Measurements from ENCODE around the gene NME5.

NME5 gene

GRCh38 chr5:138138949-138139780 is at the start of gene NME5:
NME5 (minus strand) TSS chr5:138139428; CDS start chr5:138138780, 648 bp downstream.
- no peaks in the 10 kb centered on the region for H3K9me3 ChIP-seq (ENCODE audit: severe bottlenecking)
- no peak within 1 kb of the TSS for H3K27ac ChIP-seq (ENCODE audit: poor library complexity, severe bottlenecking)
- H3K4me3 ChIP-seq (ENCODE audit: severe bottlenecking): no peak within 1 kb of the TSS
- no peak for TF ChIP-seq CTCF (IDR thresholded peaks at IDR 0.05; ENCODE audit: poor library complexity, severe bottlenecking)
- H3K4me1 ChIP-seq (ENCODE audit: insufficient read depth, poor library complexity, severe bottlenecking): peaks cover 5% of the 10 kb centered on the region
- no peaks in the 10 kb centered on the region for H3K36me3 ChIP-seq (ENCODE audit: low read depth)
- H3K27me3 ChIP-seq (ENCODE audit: insufficient read depth, poor library complexity, severe bottlenecking): no peaks in the 10 kb centered on the region
- DNase-seq (ENCODE audit: low spot score): no peak
- no peak for ATAC-seq (ENCODE audit: low read depth)

- Histone ChIP-seq H3K27ac (ENCODE audit: poor library complexity, severe bottlenecking) (no peak overlapping the region), H3K4me1 (ENCODE audit: insufficient read depth, poor library complexity, severe bottlenecking) (no peaks in the 10 kb centered on the region), H3K9me3 (ENCODE audit: severe bottlenecking) (no peaks in the 10 kb centered on the region), H3K36me3 (ENCODE audit: low read depth) (peaks cover 95% of the 10 kb centered on the region), H3K27me3 (ENCODE audit: insufficient read depth, poor library complexity, severe bottlenecking) (no peaks in the 10 kb centered on the region), H3K4me3 (ENCODE audit: severe bottlenecking) (no peak overlapping the region)
- TF ChIP-seq CTCF (IDR thresholded peaks at IDR 0.05; ENCODE audit: poor library complexity, severe bottlenecking): no peak
- ATAC-seq (ENCODE audit: low read depth): no peak
- DNase-seq (ENCODE audit: low spot score): no peak
These were observed 49.4 kb upstream of the NME5 start for GRCh38 chr5:138188626-138189025.

- ATAC-seq (ENCODE audit: low read depth): no peak
These were observed 46.8 kb upstream of the NME5 start for GRCh38 chr5:138186002-138186447.

GRCh38 chr5:138182808-138183207 is 43.6 kb upstream of the NME5 start:
- TF ChIP-seq CTCF (IDR thresholded peaks at IDR 0.05; ENCODE audit: poor library complexity, severe bottlenecking): no peak
- Histone ChIP-seq H3K27ac (ENCODE audit: poor library complexity, severe bottlenecking) (no peak overlapping the region), H3K36me3 (ENCODE audit: low read depth) (peaks cover 75% of the 10 kb centered on the region), H3K27me3 (ENCODE audit: insufficient read depth, poor library complexity, severe bottlenecking) (no peaks in the 10 kb centered on the region), H3K4me1 (ENCODE audit: insufficient read depth, poor library complexity, severe bottlenecking) (no peaks in the 10 kb centered on the region), H3K4me3 (ENCODE audit: severe bottlenecking) (no peak overlapping the region), H3K9me3 (ENCODE audit: severe bottlenecking) (no peaks in the 10 kb centered on the region)
- no peak for ATAC-seq (ENCODE audit: low read depth)
- no peak for DNase-seq (ENCODE audit: low spot score)

More at GRCh38 chr5:138186002-138186447, 46.8 kb upstream of the NME5 start:
- H3K4me1 ChIP-seq (ENCODE audit: insufficient read depth, poor library complexity, severe bottlenecking): no peaks in the 10 kb centered on the region
- no peak for TF ChIP-seq CTCF (IDR thresholded peaks at IDR 0.05; ENCODE audit: poor library complexity, severe bottlenecking)
- H3K4me3 ChIP-seq (ENCODE audit: severe bottlenecking): no peak overlapping the region
- H3K27me3 ChIP-seq (ENCODE audit: insufficient read depth, poor library complexity, severe bottlenecking): no peaks in the 10 kb centered on the region
- no peaks in the 10 kb centered on the region for H3K9me3 ChIP-seq (ENCODE audit: severe bottlenecking)
- DNase-seq (ENCODE audit: low spot score): no peak
- H3K36me3 ChIP-seq (ENCODE audit: low read depth): peaks cover 95% of the 10 kb centered on the region
- H3K27ac ChIP-seq (ENCODE audit: poor library complexity, severe bottlenecking): no peak overlapping the region

- H3K27me3 ChIP-seq (ENCODE audit: insufficient read depth, poor library complexity, severe bottlenecking): no peaks in the 10 kb centered on the region
- H3K9me3 ChIP-seq (ENCODE audit: severe bottlenecking): no peaks in the 10 kb centered on the region
- H3K4me3 ChIP-seq (ENCODE audit: severe bottlenecking): no peak overlapping the region
- no peaks in the 10 kb centered on the region for H3K4me1 ChIP-seq (ENCODE audit: insufficient read depth, poor library complexity, severe bottlenecking)
- H3K36me3 ChIP-seq (ENCODE audit: low read depth): peaks cover 70% of the 10 kb centered on the region
- ATAC-seq (ENCODE audit: low read depth): no peak
- H3K27ac ChIP-seq (ENCODE audit: poor library complexity, severe bottlenecking): no peak overlapping the region
- TF ChIP-seq CTCF (IDR thresholded peaks at IDR 0.05; ENCODE audit: poor library complexity, severe bottlenecking): no peak
- DNase-seq (ENCODE audit: low spot score): no peak
These were observed 41.6 kb upstream of the NME5 start for GRCh38 chr5:138180841-138181240.
